Tibial nerve (tissue), 4 donors: Measurements from ENCODE around the gene TMEM47. TPM values are rescaled to one million over a fixed set of nuclear protein-coding genes. Genes with fewer than 3 reads are reported as not detected.

ENCODE experiments used
- DNase-seq, 2 donors: peaks; one replicate each; pipeline ENCODE4 v3.0.0-alpha.2; 2019; ENCODE audit warnings: low spot score in 2 of 2
- H3K27ac ChIP-seq, 4 donors: fragments of 200-600 bp; sonication (generic) in 3 of 4; one replicate each; pipeline ENCODE4 v1.5.1; 2017 to 2019; ENCODE audit warnings: mild to moderate bottlenecking in 1 of 4
- H3K27me3 ChIP-seq, 2 donors: fragments of 200-600 bp; sonication (generic) in 1 of 2; one replicate each; pipeline versions ENCODE4 v1.5.1 to v1.6.0; 2017 to 2019
- H3K36me3 ChIP-seq, 3 donors: fragments of 200-600 bp; sonication (generic); one replicate each; pipeline ENCODE4 v1.5.1; 2018 to 2019
- H3K4me1 ChIP-seq, 4 donors: fragments of 200-600 bp; sonication (generic) in 3 of 4; one replicate each; pipeline ENCODE4 v1.5.1; 2017 to 2019
- H3K4me3 ChIP-seq, 4 donors: fragments of 200-600 bp; sonication (generic) in 3 of 4; one replicate each; pipeline ENCODE4 v1.5.1; 2017 to 2019; ENCODE audit warnings: mild to moderate bottlenecking in 1 of 4, moderate library complexity in 1 of 4
- H3K9me3 ChIP-seq, 4 donors: fragments of 200-600 bp; sonication (generic) in 3 of 4; one replicate each; pipeline ENCODE4 v1.5.1; 2017 to 2019
- CTCF ChIP-seq, 5 experiments: fragments of 200-600 bp in 3 of 5; fragments of 450-650 bp in 2 of 5; sonication (generic) in 3 of 5; IDR thresholded peaks; one replicate each; pipeline ENCODE4 v1.5.1; 2016 to 2019; ENCODE audit warnings: antibody characterized with exemption in 5 of 5, mild to moderate bottlenecking in 3 of 5, moderate library complexity in 2 of 5
- EP300 ChIP-seq, 2 donors: sonication (generic); formaldehyde crosslinking; IDR thresholded peaks; one replicate each; pipeline ENCODE4 v1.6.1; 2017; ENCODE audit warnings: antibody characterized with exemption in 2 of 2, mild to moderate bottlenecking in 1 of 2
- POLR2A ChIP-seq, 2 donors: fragments of 450-650 bp; IDR thresholded peaks; one replicate each; pipeline ENCODE4 v1.6.1; 2017; ENCODE audit warnings: antibody characterized with exemption in 2 of 2, mild to moderate bottlenecking in 2 of 2, moderate library complexity in 2 of 2
- WGBS, 2 donors: methylation state at CpG; one replicate each; pipeline ENCODE4 v1.1.5; 2018; 5-methylcytosine and 5-hydroxymethylcytosine counted together
- total RNA-seq, 4 donors: library from RNA; depleted of rRNA; stranded (reverse); fragments of >200 nt; gene quantifications; one replicate each; pipeline ENCODE4 v1.1.0, GENCODE V29; 2016

TMEM47 gene
- total RNA-seq, 4 donors from 2014 or later: 24.3 to 46.0 (median 29.8) TPM

GRCh38 chrX:34631479-34632220 is 25.4 kb downstream of the TMEM47 start:
- no peak overlapping the region for H3K4me3 ChIP-seq
- WGBS, 2 donors: 33 to 44% methylated on average over 3 of the region's 3 CpGs
- peaks cover 0 to 16% of the 10 kb centered on the region in 2 donors for H3K27me3 ChIP-seq
- no peak overlapping the region for H3K27ac ChIP-seq
- H3K4me1 ChIP-seq: peaks cover 0 to 12% (median 0%) of the 10 kb centered on the region in 4 donors
- TF ChIP-seq POLR2A (IDR thresholded peaks at IDR 0.05): no peak
- no peak for TF ChIP-seq CTCF (IDR thresholded peaks at IDR 0.05)
- TF ChIP-seq EP300 (IDR thresholded peaks at IDR 0.05): no peak
- no peaks in the 10 kb centered on the region for H3K9me3 ChIP-seq
- DNase-seq: no peak
- H3K36me3 ChIP-seq: no peaks in the 10 kb centered on the region

- Histone ChIP-seq H3K36me3 (no peaks in the 10 kb centered on the region), H3K4me3 (no peak overlapping the region), H3K4me1 (peaks cover 0 to 12% (median 0%) of the 10 kb centered on the region in 4 donors), H3K27me3 (peaks cover 0 to 16% of the 10 kb centered on the region in 2 donors), H3K27ac (no peak overlapping the region), H3K9me3 (no peaks in the 10 kb centered on the region)
- peak in 1 of 2 donors; percentile 5 for DNase-seq
- no peak for TF ChIP-seq CTCF (IDR thresholded peaks at IDR 0.05)
- WGBS, 2 donors: 73 to 83% methylated on average over 3 of the region's 3 CpGs
These were observed 27.5 kb downstream of the TMEM47 start for GRCh38 chrX:34629572-34629971.

- Histone ChIP-seq H3K9me3 (no peaks in the 10 kb centered on the region), H3K27ac (peak overlapping the region in 1 of 4 donors; percentile 6), H3K4me3 (no peak overlapping the region), H3K4me1 (no peaks in the 10 kb centered on the region), H3K36me3 (no peaks in the 10 kb centered on the region), H3K27me3 (peaks cover 0 to 7% of the 10 kb centered on the region in 2 donors)
- no peak for TF ChIP-seq POLR2A (IDR thresholded peaks at IDR 0.05)
- no peak for TF ChIP-seq EP300 (IDR thresholded peaks at IDR 0.05)
- TF ChIP-seq CTCF (IDR thresholded peaks at IDR 0.05): no peak
- WGBS, 2 donors: 17 to 30% methylated on average over 2 of the region's 2 CpGs
- no peak for DNase-seq
These were observed 32.7 kb downstream of the TMEM47 start for GRCh38 chrX:34624416-34624815.

GRCh38 chrX:34619920-34620319 is 37.2 kb downstream of the TMEM47 start:
- Histone ChIP-seq H3K27ac (no peak overlapping the region), H3K4me1 (no peaks in the 10 kb centered on the region), H3K27me3 (peaks cover 0 to 4% of the 10 kb centered on the region in 2 donors), H3K9me3 (no peaks in the 10 kb centered on the region), H3K4me3 (no peak overlapping the region), H3K36me3 (no peaks in the 10 kb centered on the region)
- TF ChIP-seq CTCF (IDR thresholded peaks at IDR 0.05) (no peak), EP300 (IDR thresholded peaks at IDR 0.05) (no peak), POLR2A (IDR thresholded peaks at IDR 0.05) (no peak)
- 71 to 77% methylated on average over 2 of the region's 2 CpGs for WGBS, 2 donors
- DNase-seq: no peak

- Histone ChIP-seq H3K27ac (no peak overlapping the region), H3K36me3 (no peaks in the 10 kb centered on the region), H3K4me1 (no peaks in the 10 kb centered on the region), H3K9me3 (no peaks in the 10 kb centered on the region), H3K4me3 (no peak overlapping the region), H3K27me3 (no peaks in the 10 kb centered on the region)
- WGBS, 2 donors: 60 to 65% methylated on average over 4 of the region's 4 CpGs
- TF ChIP-seq CTCF (IDR thresholded peaks at IDR 0.05) (no peak), POLR2A (IDR thresholded peaks at IDR 0.05) (no peak), EP300 (IDR thresholded peaks at IDR 0.05) (no peak)
- no peak for DNase-seq
These were observed 45.0 kb downstream of the TMEM47 start for GRCh38 chrX:34612036-34612435.
